NT2/D1 (cell line): Measurements from ENCODE around the gene COL26A1.

ENCODE experiments used
- SUZ12 ChIP-seq: IDR thresholded peaks from 2 replicates; pipeline ENCODE4 v1.6.1; 2011; ENCODE audit not compliant: insufficient read length, insufficient read depth; ENCODE audit errors: extremely low read depth
- YY1 ChIP-seq: IDR thresholded peaks from 2 replicates; pipeline ENCODE4 v1.6.1; 2011; ENCODE audit not compliant: insufficient read length, insufficient read depth

- TF ChIP-seq SUZ12 (no peak), YY1 (no peak)
Measured at GRCh38 chr7:101474178-101474577, 111.5 kb downstream of the COL26A1 start.
